Heart left ventricle (tissue), 16 donors: ENCODE results near the gene C14orf93. TPM values are rescaled to one million over a fixed set of nuclear protein-coding genes. Genes with fewer than 3 reads are reported as not detected.

Experiments
- ATAC-seq, 4 donors: fragments of 200-7000 bp; cut with Tn5 transposase; one replicate each; pipeline ENCODE4 v1.9.1; 2020 to 2022; ENCODE audit warnings: moderate library complexity in 4 of 4, mild to moderate bottlenecking in 3 of 4, moderate number of reproducible peaks in 1 of 4
- DNase-seq, 5 donors: peaks; one replicate each; pipeline ENCODE4 v3.0.0-alpha.2; 2020
- H3K27ac ChIP-seq, 12 donors: fragments of 200-600 bp; sonication (generic) in 4 of 12; one replicate each; pipeline versions ENCODE4 v1.5.0 to v1.8.0; 2016 to 2022; ENCODE audit warnings: mild to moderate bottlenecking in 2 of 12
- H3K27me3 ChIP-seq, 9 donors: fragments of 200-600 bp; sonication (generic) in 2 of 9; one replicate each; pipeline versions ENCODE4 v1.5.1 to v1.8.0; 2016 to 2022; ENCODE audit warnings: mild to moderate bottlenecking in 3 of 9
- H3K36me3 ChIP-seq, 9 donors: fragments of 200-600 bp; sonication (generic) in 2 of 9; one replicate each; pipeline versions ENCODE4 v1.5.0 to v1.8.0; 2018 to 2022; ENCODE audit warnings: mild to moderate bottlenecking in 2 of 9
- H3K4me1 ChIP-seq, 12 donors: fragments of 200-600 bp; sonication (generic) in 4 of 12; one replicate each; pipeline versions ENCODE4 v1.5.0 to v1.8.0; 2016 to 2022; ENCODE audit warnings: mild to moderate bottlenecking in 3 of 12
- H3K4me3 ChIP-seq, 12 donors: fragments of 200-600 bp; sonication (generic) in 4 of 12; one replicate each; pipeline versions ENCODE4 v1.5.0 to v1.8.0; 2017 to 2022; ENCODE audit warnings: mild to moderate bottlenecking in 9 of 12, moderate library complexity in 4 of 12
- H3K9me3 ChIP-seq, 12 donors: fragments of 200-600 bp; sonication (generic) in 4 of 12; one replicate each; pipeline versions ENCODE4 v1.5.0 to v1.8.0; 2016 to 2022; ENCODE audit warnings: mild to moderate bottlenecking in 1 of 12
- CTCF ChIP-seq, 12 donors: fragments of 200-600 bp; sonication (generic) in 4 of 12; IDR thresholded peaks; one replicate each; pipeline versions ENCODE4 v1.5.0 to v1.8.0; 2018 to 2022; ENCODE audit warnings: antibody characterized with exemption in 12 of 12, mild to moderate bottlenecking in 5 of 12
- POLR2A ChIP-seq, 2 donors: fragments of 450-650 bp; IDR thresholded peaks; one replicate each; pipeline ENCODE4 v1.6.1; 2017; ENCODE audit warnings: antibody characterized with exemption in 2 of 2, mild to moderate bottlenecking in 2 of 2, moderate library complexity in 2 of 2
- WGBS, 4 donors: extraction: QIAGEN DNeasy Blood & Tissue Kit in 2 of 4; methylation state at CpG; one replicate each; pipeline versions ENCODE4 v1.1.5 to v1.1.7; 2013 to 2018; 5-methylcytosine and 5-hydroxymethylcytosine counted together
- intact Hi-C, 10 donors: fragments of 100-400 bp; cut with DNase I; formaldehyde crosslinking; loops; one replicate each; pipeline versions ENCODE4 v1.11.1 to v1.14.2; 2022
- polyA plus RNA-seq, 2 donors: library from polyadenylated mRNA; stranded (reverse); fragments of 200-250 nt; gene quantifications; one replicate each; pipeline ENCODE4 v1.2.3, GENCODE V29; 2013
- total RNA-seq, 9 donors: library from RNA; depleted of rRNA in 2 of 9; stranded (reverse); fragments of >200 nt in 2 of 9; fragmentation: NEBNext Ultra II Directional in 3 of 9; extraction: Animal tissue kit (Norgen Biotek cat#: 25700) in 3 of 9; gene quantifications; one replicate each; pipeline versions ENCODE4 v1.1.0 to v1.2.4, GENCODE V29; 2016 to 2023
- donor health status: ischemic (EF 13 %, LVEDD 7.1; RV severe dilation, severe dysfunction).
- donor health status: healthy with polysubstance abuse.
- donor health status: DM: no; HTN: yes; CAD: no.
- donor health status: DM: no; HTN: no; CAD: no.
- donor health status: ischemic (EF 25% LVEDD 6.9; RV normal size, moderate dysfunction).
- donor health status: ischemic (EF 25% LVEDD 5.7; RV mildly dilated, moderate dysfunction).
- donor health status: healthy.
- donor health status: DM: yes; HTN: yes; CAD: no.
- donor health status: ischemic (EF 35%, LVEDD 5.7; RV mildly dilated, moderate dysfunction).
- donor health status: nonischemic (EF 11% LVEDD 7.7; RV severe dilation, severe dysfunction).
- donor health status: DM: yes; HTN: yes; CAD: no.
- donor health status: PGD.
- donor health status: ischemic (EF 29% LVEDD 5.4; RV normal size, mild dysfunction).
- donor health status: nonischemic (EF 23%, LVEDD 6.1; RV moderate dilation, normal function).

C14orf93 gene
- total and polyA plus RNA-seq, 11 donors = 3.4 to 7.6 (median 5.4) TPM

- H3K27me3 ChIP-seq = no peaks in the 10 kb centered on the region
- no peaks in the 10 kb centered on the region for H3K9me3 ChIP-seq
- intact Hi-C loops = no loop called here
- H3K4me1 ChIP-seq = peaks cover 0 to 19% (median 5%) of the 10 kb centered on the region in 12 donors
- H3K36me3 ChIP-seq = no peaks in the 10 kb centered on the region
- no peak overlapping the region for H3K4me3 ChIP-seq
- H3K27ac ChIP-seq = no peak overlapping the region
- WGBS, 4 donors = 67 to 83% (median 77%) methylated on average over 6 of the region's 6 CpGs
- TF ChIP-seq CTCF (IDR thresholded peaks at IDR 0.05) (no peak), POLR2A (IDR thresholded peaks at IDR 0.05) (no peak)
- DNase-seq = no peak
- ATAC-seq = no peak
These were observed 3.3 kb upstream of the C14orf93 start for GRCh38 chr14:23013054-23013748.

- DNase-seq (no peak), ATAC-seq (no peak)
- H3K27me3 ChIP-seq = no peaks in the 10 kb centered on the region
- peak overlapping the region; percentile 22 to 70 (median 54) for H3K4me3 ChIP-seq
- TF ChIP-seq POLR2A (IDR thresholded peaks at IDR 0.05) (no peak), CTCF (IDR thresholded peaks at IDR 0.05) (no peak)
- H3K36me3 ChIP-seq = no peaks in the 10 kb centered on the region
- H3K27ac ChIP-seq = peak overlapping the region; percentile 20 to 84 (median 71)
- H3K9me3 ChIP-seq = no peaks in the 10 kb centered on the region
- H3K4me1 ChIP-seq = peaks cover 0 to 36% (median 17%) of the 10 kb centered on the region in 12 donors
- intact Hi-C loops = no loop called here
- WGBS, 4 donors = 26 to 34% (median 32%) methylated on average over 8 of the region's 8 CpGs
These were observed 432 bp downstream of the C14orf93 start for GRCh38 chr14:23009483-23009938.

- DNase-seq (no peak), ATAC-seq (no peak)
- H3K36me3 ChIP-seq = no peaks in the 10 kb centered on the region
- intact Hi-C loops = no loop called here
- peaks cover 0 to 36% (median 17%) of the 10 kb centered on the region in 12 donors for H3K4me1 ChIP-seq
- no peaks in the 10 kb centered on the region for H3K27me3 ChIP-seq
- WGBS, 4 donors = 47 to 59% (median 56%) methylated on average over 3 of the region's 3 CpGs
- TF ChIP-seq CTCF (IDR thresholded peaks at IDR 0.05) (no peak), POLR2A (IDR thresholded peaks at IDR 0.05) (no peak)
- H3K9me3 ChIP-seq = no peaks in the 10 kb centered on the region
- peak overlapping the region in 1 of 12 donors; percentile 62 for H3K4me3 ChIP-seq
- H3K27ac ChIP-seq = peak overlapping the region in 1 of 12 donors; percentile 84
These were observed 1.1 kb downstream of the C14orf93 start for GRCh38 chr14:23008831-23009230.

GRCh38 chr14:23006544-23007419 is 3.2 kb downstream of the C14orf93 start:
- H3K9me3 ChIP-seq = no peaks in the 10 kb centered on the region
- peaks cover 0 to 36% (median 17%) of the 10 kb centered on the region in 12 donors for H3K4me1 ChIP-seq
- intact Hi-C loops = loop anchor here in 4 of 10 donors (2.0 kb wide), 1 partner anchor 28 kb away; the partner anchor contains the start of gene PSMB5 (in 4 of the 4)
- WGBS, 4 donors = 0 to 2% (median 1%) methylated on average over 25 to 62 of the region's 62 CpGs
- H3K4me3 ChIP-seq = peak overlapping the region; percentile 45 to 98 (median 74)
- H3K36me3 ChIP-seq = no peaks in the 10 kb centered on the region
- peak in 1 of 2 donors; percentile 92 for TF ChIP-seq POLR2A (IDR thresholded peaks at IDR 0.05)
- TF ChIP-seq CTCF (IDR thresholded peaks at IDR 0.05) = peak in 6 of 12 donors; percentile 14 to 50 (median 30)
- peak; percentile 99 for ATAC-seq
- H3K27ac ChIP-seq = peak overlapping the region; percentile 90 to 99 (median 96)
- DNase-seq = peak; percentile 97 to 98 (median 98)
- no peaks in the 10 kb centered on the region for H3K27me3 ChIP-seq
